Uterus (tissue), 4 donors: ENCODE measurements around the gene NEK6. TPM values are rescaled to one million over a fixed set of nuclear protein-coding genes. Genes with fewer than 3 reads are reported as not detected.

Experiments used
- DNase-seq, 2 donors: peaks; one replicate each; pipeline ENCODE4 v3.0.0-alpha.2; 2019 to 2020
- H3K27ac ChIP-seq, 2 donors: fragments of 200-600 bp; sonication (generic); 1 replicate in 1 of 2; 2 replicates in 1 of 2; pipeline ENCODE4 v1.5.1; 2016 to 2018
- H3K27me3 ChIP-seq, 2 donors: fragments of 200-600 bp; sonication (generic); one replicate each; pipeline ENCODE4 v1.5.1; 2018 to 2019; ENCODE audit warnings: control low read depth in 1 of 2
- H3K36me3 ChIP-seq, 2 donors: fragments of 200-600 bp; sonication (generic); one replicate each; pipeline ENCODE4 v1.5.1; 2019; ENCODE audit warnings: control low read depth in 1 of 2
- H3K4me1 ChIP-seq, 2 donors: fragments of 200-600 bp; sonication (generic); one replicate each; pipeline ENCODE4 v1.5.1; 2018 to 2019; ENCODE audit warnings: control low read depth in 1 of 2
- H3K4me3 ChIP-seq, 2 donors: fragments of 200-600 bp; sonication (generic); 1 replicate in 1 of 2; 2 replicates in 1 of 2; pipeline ENCODE4 v1.5.1; 2018 to 2019; ENCODE audit warnings: mild to moderate bottlenecking in 1 of 2
- H3K9me3 ChIP-seq, 2 donors: fragments of 200-600 bp; sonication (generic); one replicate each; pipeline ENCODE4 v1.5.1; 2019; ENCODE audit warnings: control low read depth in 1 of 2
- CTCF ChIP-seq, 4 experiments: fragments of 200-600 bp in 2 of 4; fragments of 450-650 bp in 2 of 4; sonication (generic) in 2 of 4; IDR thresholded peaks; one replicate each; pipeline ENCODE4 v1.5.1; 2016 to 2019; ENCODE audit warnings: antibody characterized with exemption in 4 of 4, mild to moderate bottlenecking in 2 of 4, moderate library complexity in 1 of 4
- POLR2A ChIP-seq, 2 donors: fragments of 450-650 bp; IDR thresholded peaks; one replicate each; pipeline ENCODE4 v1.6.1; 2016; ENCODE audit warnings: antibody characterized with exemption in 2 of 2, mild to moderate bottlenecking in 1 of 2, moderate library complexity in 1 of 2
- intact Hi-C: fragments of 100-400 bp; cut with DNase I; formaldehyde crosslinking; loops from one replicate; pipeline ENCODE4 v1.15.1; 2023; ENCODE audit warnings: low total_unique reads
- total RNA-seq, 4 donors: library from RNA; depleted of rRNA in 3 of 4; stranded (reverse); fragments of >200 nt in 3 of 4; gene quantifications; one replicate each; pipeline versions ENCODE4 v1.1.0 to v1.2.4, GENCODE V29; 2014 to 2023
- donor health status: DM: yes; HTN: yes; CAD: no.

Gene NEK6
- total RNA-seq, 4 donors from 2014 or later: 6.1 to 38.5 (median 34.7) TPM

DNA sequence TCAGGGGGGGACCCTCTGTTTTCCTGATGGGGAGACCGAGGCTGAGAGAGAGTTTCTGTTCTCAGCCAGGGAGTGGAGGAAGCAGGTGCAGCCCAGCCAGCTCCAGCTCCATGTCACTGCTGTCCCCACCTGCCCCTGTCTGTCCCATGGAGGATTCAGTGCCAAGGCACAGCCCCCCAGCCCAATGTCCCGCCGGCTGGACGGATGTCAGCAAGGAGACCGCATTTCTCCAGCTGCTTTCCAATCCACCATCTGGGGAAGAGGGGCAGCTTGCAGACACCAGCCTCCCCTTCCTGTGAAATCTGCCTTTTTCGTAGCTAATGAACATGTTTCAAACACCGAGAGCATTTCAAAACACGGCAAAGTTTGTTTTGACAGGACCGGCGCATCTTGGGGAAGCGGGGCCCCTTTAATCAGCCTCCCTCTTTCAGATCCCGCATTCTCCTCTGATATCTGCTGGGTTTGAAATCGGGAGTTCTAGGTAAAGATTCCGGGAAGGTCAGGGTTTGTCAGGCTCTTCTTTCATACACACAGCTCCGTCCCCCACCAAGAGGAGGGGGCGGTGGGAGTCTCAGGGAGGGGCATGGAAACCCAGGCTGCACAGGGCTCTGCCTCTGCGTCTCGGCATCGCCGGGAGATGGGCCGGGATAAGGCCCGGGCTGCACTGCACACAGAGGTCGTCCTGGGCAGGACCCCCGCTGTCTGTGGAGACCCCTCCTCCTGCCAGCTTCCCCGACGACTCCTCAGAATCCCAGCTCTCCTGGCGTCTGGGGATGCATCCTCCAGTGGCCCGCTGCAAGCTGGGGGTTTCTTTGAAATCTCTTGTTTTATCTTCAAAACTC lies 74.8 kb downstream of the NEK6 start:
- no peak overlapping the region for H3K4me3 ChIP-seq
- H3K27ac ChIP-seq: no peak overlapping the region
- no peaks in the 10 kb centered on the region for H3K36me3 ChIP-seq
- no peaks in the 10 kb centered on the region for H3K27me3 ChIP-seq
- DNase-seq: no peak
- intact Hi-C loops: no loop called here
- no peaks in the 10 kb centered on the region for H3K9me3 ChIP-seq
- no peaks in the 10 kb centered on the region for H3K4me1 ChIP-seq
- TF ChIP-seq POLR2A (IDR thresholded peaks at IDR 0.05) (no peak), CTCF (IDR thresholded peaks at IDR 0.05) (no peak)

GRCh38 chr9:124333203-124333579 lies 75.4 kb downstream of the NEK6 start:
- TF ChIP-seq POLR2A (IDR thresholded peaks at IDR 0.05) (no peak), CTCF (IDR thresholded peaks at IDR 0.05) (no peak)
- H3K36me3 ChIP-seq: no peaks in the 10 kb centered on the region
- H3K4me3 ChIP-seq: no peak overlapping the region
- no peaks in the 10 kb centered on the region for H3K4me1 ChIP-seq
- no peak for DNase-seq
- H3K27me3 ChIP-seq: no peaks in the 10 kb centered on the region
- no peaks in the 10 kb centered on the region for H3K9me3 ChIP-seq
- intact Hi-C loops: no loop called here
- H3K27ac ChIP-seq: no peak overlapping the region

- Histone ChIP-seq H3K4me1 (no peaks in the 10 kb centered on the region), H3K9me3 (no peaks in the 10 kb centered on the region), H3K27me3 (no peaks in the 10 kb centered on the region), H3K36me3 (no peaks in the 10 kb centered on the region), H3K4me3 (no peak overlapping the region), H3K27ac (no peak overlapping the region)
- DNase-seq: no peak
- intact Hi-C loops: no loop called here
- TF ChIP-seq CTCF (IDR thresholded peaks at IDR 0.05): no peak
- no peak for TF ChIP-seq POLR2A (IDR thresholded peaks at IDR 0.05)
Observed at GRCh38 chr9:124334568-124335319, 77.0 kb downstream of the NEK6 start.

DNA sequence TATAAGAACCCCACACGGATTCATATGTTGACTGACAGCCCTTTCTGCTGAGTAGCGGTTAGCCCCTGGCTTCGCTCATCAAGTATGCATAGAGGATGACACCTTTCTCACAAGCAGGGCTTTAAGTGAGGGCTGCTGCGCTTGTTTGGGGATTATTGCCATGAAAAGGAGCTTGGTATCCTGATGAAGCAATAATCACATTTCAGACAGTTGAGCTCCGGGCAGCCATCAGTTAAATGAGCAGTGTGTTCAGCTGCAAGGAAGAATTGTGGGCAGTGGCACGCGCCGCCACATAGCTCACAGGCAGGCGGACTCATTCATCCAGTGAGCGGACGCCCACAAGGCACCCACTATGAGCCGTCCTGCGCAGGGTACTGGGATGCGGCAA lies 77.6 kb downstream of the NEK6 start:
- no peaks in the 10 kb centered on the region for H3K4me1 ChIP-seq
- H3K36me3 ChIP-seq: no peaks in the 10 kb centered on the region
- H3K9me3 ChIP-seq: no peaks in the 10 kb centered on the region
- intact Hi-C loops: no loop called here
- H3K27me3 ChIP-seq: no peaks in the 10 kb centered on the region
- no peak overlapping the region for H3K4me3 ChIP-seq
- TF ChIP-seq POLR2A (IDR thresholded peaks at IDR 0.05) (no peak), CTCF (IDR thresholded peaks at IDR 0.05) (no peak)
- DNase-seq: no peak
- no peak overlapping the region for H3K27ac ChIP-seq

DNA sequence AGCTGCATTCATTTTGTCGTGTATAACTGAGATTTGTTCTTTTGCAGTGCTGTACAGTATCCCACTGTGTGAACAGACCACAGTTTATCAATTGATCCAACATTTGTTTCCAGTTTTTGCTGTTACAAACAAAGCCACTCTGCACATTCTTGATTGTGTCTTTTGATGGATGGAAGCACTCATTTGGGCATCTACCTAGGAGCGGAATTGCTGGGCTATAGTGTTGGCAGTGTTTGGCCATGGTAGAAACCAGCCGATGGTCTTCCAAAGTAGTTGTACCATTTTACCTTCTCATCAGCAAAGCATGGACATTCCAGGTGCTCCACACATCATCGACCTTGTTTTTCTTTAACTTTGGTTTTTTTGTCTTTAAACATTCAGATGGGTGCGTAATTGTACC lies 79.8 kb downstream of the NEK6 start:
- Histone ChIP-seq H3K27ac (no peak overlapping the region), H3K27me3 (no peaks in the 10 kb centered on the region), H3K4me1 (no peaks in the 10 kb centered on the region), H3K4me3 (no peak overlapping the region), H3K36me3 (no peaks in the 10 kb centered on the region), H3K9me3 (no peaks in the 10 kb centered on the region)
- TF ChIP-seq POLR2A (IDR thresholded peaks at IDR 0.05) (no peak), CTCF (IDR thresholded peaks at IDR 0.05) (no peak)
- DNase-seq: no peak
- intact Hi-C loops: no loop called here
